Measurements from ENCODE around the gene RNU6-1.

DNA sequence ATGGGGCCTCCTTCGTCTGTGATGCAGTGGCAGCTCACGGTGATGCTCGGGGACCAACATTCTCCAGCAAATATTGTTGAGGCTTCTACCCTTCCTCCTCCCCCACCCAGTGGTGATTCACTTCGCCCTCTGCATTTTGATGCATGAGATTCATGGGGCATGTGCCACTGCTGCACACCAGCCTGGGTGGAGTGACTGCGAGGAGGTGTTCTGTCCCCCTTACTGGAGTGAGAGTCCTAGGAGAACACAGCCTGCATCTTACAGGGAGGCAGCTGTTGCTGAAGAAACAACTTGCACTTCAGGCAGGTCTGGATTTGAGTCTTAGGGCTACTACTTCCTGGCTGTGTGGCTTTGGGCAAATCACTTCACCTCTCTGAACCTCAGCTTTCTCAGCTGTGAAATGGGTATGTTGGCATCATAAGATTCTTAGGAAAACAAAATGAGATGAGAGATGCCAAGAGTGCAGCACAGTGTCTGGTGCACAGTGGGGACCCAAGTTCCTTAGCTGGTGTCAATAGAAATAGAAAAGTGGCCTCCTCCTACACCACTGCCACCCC is 24.7 kb downstream of the RNU6-1 start:
- TF ChIP-seq EZH2 (IDR thresholded peaks at IDR 0.05; ENCODE audit: insufficient read depth, poor library complexity, severe bottlenecking) (no peak), EZH2phosphoT487 (IDR thresholded peaks at IDR 0.05; ENCODE audit: insufficient read depth, low read depth) (no peak)
